Measurements from ENCODE around the gene ZNRF1. TPM values are rescaled to one million over a fixed set of nuclear protein-coding genes. Genes with fewer than 3 reads are reported as not detected.

The ZNRF1 gene
- total and polyA plus RNA-seq, 10 of the 15 experiments (the other 5 are each of a cell fraction or from before 2014, with no cell fraction given), result 5.8 to 25.9 (median 14.3) TPM

DNA sequence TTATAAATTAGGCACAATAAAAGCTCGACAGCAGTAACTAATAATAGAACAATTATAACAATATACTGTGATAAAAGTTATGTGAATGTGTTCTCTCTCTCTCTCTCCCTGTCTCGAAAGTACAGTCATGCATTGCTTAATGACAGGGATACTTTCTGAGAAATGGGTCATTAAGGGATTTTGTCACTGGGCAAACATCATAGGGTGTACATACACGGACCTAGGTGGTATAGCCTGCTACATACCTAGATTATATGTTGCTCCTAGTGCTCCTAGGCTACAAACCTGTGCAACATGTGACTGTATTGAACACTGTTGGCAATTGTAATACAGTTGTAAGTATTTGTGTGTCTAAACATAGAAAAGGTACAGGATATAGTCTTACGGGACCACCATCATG is 6.9 kb downstream of the ZNRF1 start (continued):
- TF ChIP-seq EZH2 (IDR thresholded peaks at IDR 0.05; ENCODE audit: borderline replicate concordance, control insufficient read depth, low read depth, low read length) (no peak), SUZ12 (IDR thresholded peaks at IDR 0.05; ENCODE audit: unreplicated experiment) (no peak), CREM (IDR thresholded peaks at IDR 0.05; ENCODE audit: low read depth) (no peak), NFYB (IDR thresholded peaks at IDR 0.05; ENCODE audit: insufficient read depth, low read depth, low read length) (no peak), POLR2A (IDR thresholded peaks at IDR 0.05; ENCODE audit: low read depth, low read length) (no peak), SREBF2 (IDR thresholded peaks at IDR 0.05; ENCODE audit: low read length) (no peak)
- TF ChIP-seq, protein P1, sequence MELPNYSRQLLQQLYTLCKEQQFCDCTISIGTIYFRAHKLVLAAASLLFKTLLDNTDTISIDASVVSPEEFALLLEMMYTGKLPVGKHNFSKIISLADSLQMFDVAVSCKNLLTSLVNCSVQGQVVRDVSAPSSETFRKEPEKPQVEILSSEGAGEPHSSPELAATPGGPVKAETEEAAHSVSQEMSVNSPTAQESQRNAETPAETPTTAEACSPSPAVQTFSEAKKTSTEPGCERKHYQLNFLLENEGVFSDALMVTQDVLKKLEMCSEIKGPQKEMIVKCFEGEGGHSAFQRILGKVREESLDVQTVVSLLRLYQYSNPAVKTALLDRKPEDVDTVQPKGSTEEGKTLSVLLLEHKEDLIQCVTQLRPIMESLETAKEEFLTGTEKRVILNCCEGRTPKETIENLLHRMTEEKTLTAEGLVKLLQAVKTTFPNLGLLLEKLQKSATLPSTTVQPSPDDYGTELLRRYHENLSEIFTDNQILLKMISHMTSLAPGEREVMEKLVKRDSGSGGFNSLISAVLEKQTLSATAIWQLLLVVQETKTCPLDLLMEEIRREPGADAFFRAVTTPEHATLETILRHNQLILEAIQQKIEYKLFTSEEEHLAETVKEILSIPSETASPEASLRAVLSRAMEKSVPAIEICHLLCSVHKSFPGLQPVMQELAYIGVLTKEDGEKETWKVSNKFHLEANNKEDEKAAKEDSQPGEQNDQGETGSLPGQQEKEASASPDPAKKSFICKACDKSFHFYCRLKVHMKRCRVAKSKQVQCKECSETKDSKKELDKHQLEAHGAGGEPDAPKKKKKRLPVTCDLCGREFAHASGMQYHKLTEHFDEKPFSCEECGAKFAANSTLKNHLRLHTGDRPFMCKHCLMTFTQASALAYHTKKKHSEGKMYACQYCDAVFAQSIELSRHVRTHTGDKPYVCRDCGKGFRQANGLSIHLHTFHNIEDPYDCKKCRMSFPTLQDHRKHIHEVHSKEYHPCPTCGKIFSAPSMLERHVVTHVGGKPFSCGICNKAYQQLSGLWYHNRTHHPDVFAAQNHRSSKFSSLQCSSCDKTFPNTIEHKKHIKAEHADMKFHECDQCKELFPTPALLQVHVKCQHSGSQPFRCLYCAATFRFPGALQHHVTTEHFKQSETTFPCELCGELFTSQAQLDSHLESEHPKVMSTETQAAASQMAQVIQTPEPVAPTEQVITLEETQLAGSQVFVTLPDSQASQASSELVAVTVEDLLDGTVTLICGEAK (IDR thresholded peaks at IDR 0.05; ENCODE audit: borderline replicate concordance), result no peak
- TF ChIP-seq, protein P2, sequence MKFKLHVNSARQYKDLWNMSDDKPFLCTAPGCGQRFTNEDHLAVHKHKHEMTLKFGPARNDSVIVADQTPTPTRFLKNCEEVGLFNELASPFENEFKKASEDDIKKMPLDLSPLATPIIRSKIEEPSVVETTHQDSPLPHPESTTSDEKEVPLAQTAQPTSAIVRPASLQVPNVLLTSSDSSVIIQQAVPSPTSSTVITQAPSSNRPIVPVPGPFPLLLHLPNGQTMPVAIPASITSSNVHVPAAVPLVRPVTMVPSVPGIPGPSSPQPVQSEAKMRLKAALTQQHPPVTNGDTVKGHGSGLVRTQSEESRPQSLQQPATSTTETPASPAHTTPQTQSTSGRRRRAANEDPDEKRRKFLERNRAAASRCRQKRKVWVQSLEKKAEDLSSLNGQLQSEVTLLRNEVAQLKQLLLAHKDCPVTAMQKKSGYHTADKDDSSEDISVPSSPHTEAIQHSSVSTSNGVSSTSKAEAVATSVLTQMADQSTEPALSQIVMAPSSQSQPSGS (IDR thresholded peaks at IDR 0.05; ENCODE audit: low read length), result no peak

Measured in GM12878 (cell line).